Activated naive CD8-positive, alpha-beta T cell treated with anti-CD3 and anti-CD28 coated beads for 36 hours (primary cell): ENCODE data around the gene CERS5. TPM values are rescaled to one million over a fixed set of nuclear protein-coding genes. Genes with fewer than 3 reads are reported as not detected.

Experiments
- DNase-seq: peaks from one replicate; pipeline ENCODE4 v3.0.0; 2021
- H3K27ac Mint-ChIP-seq: one replicate; pipeline ENCODE4 v1.8.0; 2022; ENCODE audit warnings: mild to moderate bottlenecking, moderate library complexity, mixed read lengths
- H3K27me3 Mint-ChIP-seq: one replicate; pipeline ENCODE4 v1.8.0; 2022; ENCODE audit warnings: mild to moderate bottlenecking, mixed read lengths
- H3K36me3 Mint-ChIP-seq: one replicate; pipeline ENCODE4 v1.8.0; 2021; ENCODE audit warnings: mild to moderate bottlenecking, mixed read lengths
- H3K4me1 Mint-ChIP-seq: one replicate; pipeline ENCODE4 v1.8.0; 2021; ENCODE audit warnings: mixed read lengths
- H3K4me3 Mint-ChIP-seq: one replicate; pipeline ENCODE4 v1.8.0; 2022; ENCODE audit warnings: mild to moderate bottlenecking, moderate library complexity, mixed read lengths
- H3K9me3 Mint-ChIP-seq: one replicate; pipeline ENCODE4 v1.8.0; 2022; ENCODE audit warnings: mixed read lengths
- total RNA-seq, 2 experiments: library from RNA; stranded (reverse); gene quantifications; one replicate each; pipeline ENCODE4 v1.2.3, GENCODE V29; 2021

Gene CERS5
- total RNA-seq, 2 experiments from 2014 or later, result 36.4 to 41.3 TPM

- Mint-ChIP-seq H3K9me3 (no peaks in the 10 kb centered on the region), H3K4me3 (no peak overlapping the region), H3K36me3 (peaks cover 6% of the 10 kb centered on the region), H3K27ac (no peak overlapping the region), H3K27me3 (no peaks in the 10 kb centered on the region), H3K4me1 (no peaks in the 10 kb centered on the region)
- no peak for DNase-seq
These were observed 28.7 kb upstream of the CERS5 start for GRCh38 chr12:50195832-50196231.

DNA sequence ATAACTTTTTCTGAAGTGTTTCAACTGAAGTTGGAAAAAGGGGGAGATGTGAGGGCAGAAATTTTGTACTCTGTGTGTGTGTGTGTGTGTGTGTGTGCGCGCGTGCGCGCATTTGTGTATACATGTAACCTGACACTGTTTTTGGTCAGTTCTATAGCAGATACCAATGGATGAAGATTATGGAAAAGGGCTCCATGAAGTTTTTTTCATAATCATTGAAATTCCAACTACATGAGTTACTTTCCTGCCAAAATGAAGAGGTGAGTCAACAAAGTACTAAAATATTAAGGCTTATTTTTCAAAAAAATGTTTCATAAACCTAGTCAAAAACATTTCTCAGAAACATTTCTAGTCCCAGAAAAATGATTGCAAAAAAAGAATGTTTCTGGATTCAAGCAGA, 25.7 kb upstream of the CERS5 start:
- Mint-ChIP-seq H3K36me3 (peaks cover 4% of the 10 kb centered on the region), H3K4me3 (no peak overlapping the region), H3K27me3 (no peaks in the 10 kb centered on the region), H3K4me1 (peaks cover 13% of the 10 kb centered on the region), H3K9me3 (no peaks in the 10 kb centered on the region), H3K27ac (no peak overlapping the region)
- DNase-seq, result no peak

DNA sequence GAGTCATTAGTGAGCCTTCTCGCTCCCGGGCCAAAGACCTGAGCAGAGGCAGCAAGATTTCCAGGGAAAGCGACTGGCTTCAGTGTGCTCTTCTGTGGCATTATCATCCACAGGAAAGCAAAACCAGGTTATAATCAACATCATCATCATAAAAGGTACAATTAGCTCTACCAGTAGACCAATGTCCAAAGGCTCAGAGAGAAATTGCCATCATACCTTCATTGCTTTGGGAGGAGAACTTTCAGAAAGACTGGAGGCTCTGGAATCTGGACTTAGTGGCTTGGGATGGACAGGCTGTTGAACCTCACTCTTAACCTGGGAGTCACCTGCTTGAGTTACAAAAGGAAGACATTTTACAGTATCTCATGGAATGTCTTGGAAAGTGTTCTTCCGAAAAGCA, 25.1 kb upstream of the CERS5 start:
- H3K27me3 Mint-ChIP-seq, result no peaks in the 10 kb centered on the region
- no peaks in the 10 kb centered on the region for H3K9me3 Mint-ChIP-seq
- H3K36me3 Mint-ChIP-seq, result peaks cover 4% of the 10 kb centered on the region
- no peak overlapping the region for H3K27ac Mint-ChIP-seq
- peaks cover 20% of the 10 kb centered on the region for H3K4me1 Mint-ChIP-seq
- no peak overlapping the region for H3K4me3 Mint-ChIP-seq
- no peak for DNase-seq

- no peaks in the 10 kb centered on the region for H3K9me3 Mint-ChIP-seq
- DNase-seq, result no peak
- H3K27ac Mint-ChIP-seq, result no peak overlapping the region
- no peaks in the 10 kb centered on the region for H3K27me3 Mint-ChIP-seq
- H3K4me3 Mint-ChIP-seq, result no peak overlapping the region
- peaks cover 30% of the 10 kb centered on the region for H3K4me1 Mint-ChIP-seq
- H3K36me3 Mint-ChIP-seq, result peaks cover 4% of the 10 kb centered on the region
These were observed 23.7 kb upstream of the CERS5 start for GRCh38 chr12:50190859-50191258.

DNA sequence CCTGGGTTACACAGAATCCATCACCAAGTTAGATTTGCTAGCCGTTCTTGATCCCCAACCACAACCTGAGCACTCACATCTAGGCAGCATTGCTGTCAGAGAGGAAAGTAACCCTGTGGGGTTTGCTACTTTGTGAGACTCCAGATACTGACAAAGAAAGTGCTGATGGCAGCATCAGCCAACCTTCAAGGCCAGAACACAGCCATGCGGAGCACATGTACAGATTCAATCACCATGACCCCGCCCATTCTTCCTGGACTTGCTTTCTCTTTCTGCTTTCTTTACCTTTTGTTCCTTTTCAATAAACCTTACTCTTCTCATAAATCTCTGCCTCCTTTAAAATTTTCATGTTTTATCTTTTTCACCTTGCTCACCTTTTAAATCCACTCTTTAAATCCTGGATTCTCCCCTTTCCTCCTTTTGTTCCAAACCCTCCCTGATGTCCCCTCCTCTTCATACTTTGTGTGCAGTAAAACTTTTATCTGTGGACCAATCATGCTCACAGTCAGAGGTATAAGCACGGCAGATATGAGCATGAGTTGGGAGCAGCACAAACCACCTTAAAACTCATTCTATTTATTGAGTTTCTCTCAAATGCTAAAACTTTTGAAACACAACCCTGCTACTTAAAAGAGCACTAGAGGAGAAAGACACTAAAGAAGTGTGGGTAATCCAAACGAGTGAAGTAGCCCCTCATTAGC, 21.9 kb upstream of the CERS5 start:
- H3K27ac Mint-ChIP-seq, result peak overlapping the region; percentile 76
- H3K4me1 Mint-ChIP-seq, result peaks cover 30% of the 10 kb centered on the region
- H3K27me3 Mint-ChIP-seq, result no peaks in the 10 kb centered on the region
- DNase-seq, result no peak
- no peaks in the 10 kb centered on the region for H3K9me3 Mint-ChIP-seq
- no peak overlapping the region for H3K4me3 Mint-ChIP-seq
- peaks cover 4% of the 10 kb centered on the region for H3K36me3 Mint-ChIP-seq

DNA sequence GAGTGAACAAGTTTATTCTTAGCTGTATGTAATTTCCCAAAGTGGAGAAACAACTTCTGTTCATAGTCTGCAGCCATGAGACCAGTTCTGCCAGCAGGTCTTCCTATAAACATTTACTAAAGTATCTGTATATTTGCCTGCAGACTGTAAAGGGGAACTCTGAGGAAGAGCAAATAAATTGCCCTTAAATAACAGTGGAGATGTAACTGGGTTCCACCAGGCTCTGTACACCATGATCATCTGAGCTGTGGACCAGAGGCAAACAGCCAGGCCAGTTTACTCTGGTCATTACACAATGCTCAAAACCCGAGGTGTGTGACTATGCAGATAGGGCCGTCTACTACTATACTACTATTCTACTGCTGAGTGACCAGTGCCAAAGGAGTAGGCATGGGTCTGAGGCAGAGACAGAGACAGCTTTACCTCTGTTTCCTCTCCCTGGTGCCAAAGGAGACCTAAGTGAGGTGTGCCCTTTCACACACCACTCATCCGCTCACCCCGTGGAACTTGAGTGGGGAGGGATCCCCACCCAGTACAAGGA, 21.1 kb upstream of the CERS5 start:
- no peak for DNase-seq
- Mint-ChIP-seq H3K4me1 (peaks cover 30% of the 10 kb centered on the region), H3K4me3 (no peak overlapping the region), H3K9me3 (no peaks in the 10 kb centered on the region), H3K27ac (peak overlapping the region; percentile 78), H3K36me3 (peaks cover 4% of the 10 kb centered on the region), H3K27me3 (no peaks in the 10 kb centered on the region)

GRCh38 chr12:50187084-50187900, 20.1 kb upstream of the CERS5 start:
- Mint-ChIP-seq H3K36me3 (peaks cover 4% of the 10 kb centered on the region), H3K9me3 (no peaks in the 10 kb centered on the region), H3K4me1 (peaks cover 30% of the 10 kb centered on the region), H3K27me3 (no peaks in the 10 kb centered on the region), H3K27ac (peak overlapping the region; percentile 78), H3K4me3 (no peak overlapping the region)
- no peak for DNase-seq

GRCh38 chr12:50186681-50187080, 19.5 kb upstream of the CERS5 start:
- H3K4me1 Mint-ChIP-seq, result peaks cover 30% of the 10 kb centered on the region
- peaks cover 4% of the 10 kb centered on the region for H3K36me3 Mint-ChIP-seq
- no peaks in the 10 kb centered on the region for H3K27me3 Mint-ChIP-seq
- peak overlapping the region; percentile 78 for H3K27ac Mint-ChIP-seq
- no peak for DNase-seq
- no peaks in the 10 kb centered on the region for H3K9me3 Mint-ChIP-seq
- no peak overlapping the region for H3K4me3 Mint-ChIP-seq

GRCh38 chr12:50185970-50186663, 18.9 kb upstream of the CERS5 start:
- peak overlapping the region; percentile 78 for H3K27ac Mint-ChIP-seq
- peaks cover 30% of the 10 kb centered on the region for H3K4me1 Mint-ChIP-seq
- H3K4me3 Mint-ChIP-seq, result no peak overlapping the region
- H3K36me3 Mint-ChIP-seq, result peaks cover 4% of the 10 kb centered on the region
- no peaks in the 10 kb centered on the region for H3K27me3 Mint-ChIP-seq
- no peak for DNase-seq
- H3K9me3 Mint-ChIP-seq, result no peaks in the 10 kb centered on the region

DNA sequence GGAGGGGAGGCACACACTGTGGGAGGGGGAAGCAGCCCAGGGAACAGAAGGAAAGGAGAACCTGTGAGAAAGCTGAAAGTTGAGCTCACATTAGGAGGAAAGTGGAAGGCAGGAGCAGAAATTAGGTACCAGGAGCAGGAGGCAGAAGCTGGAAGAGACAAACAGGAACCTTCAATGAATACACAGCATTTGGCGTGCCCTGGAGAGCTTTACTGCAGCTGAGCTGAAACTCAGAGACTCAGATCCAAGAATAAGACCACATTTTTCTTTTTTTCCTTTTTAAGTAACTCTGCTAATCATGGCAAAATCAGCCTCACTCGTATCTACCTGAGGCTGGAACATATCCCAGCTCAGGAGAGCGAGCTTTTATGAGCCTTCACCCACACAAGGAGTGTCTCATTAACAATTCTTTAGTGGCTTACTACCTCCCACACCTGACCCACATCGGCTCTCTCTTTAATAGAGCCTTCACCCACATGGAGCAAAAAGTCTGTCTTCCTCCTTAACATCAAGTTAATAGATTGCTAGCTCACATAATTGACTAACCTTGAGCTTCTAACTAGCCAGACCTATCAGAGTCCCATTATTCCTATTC, 18.2 kb upstream of the CERS5 start:
- Mint-ChIP-seq H3K36me3 (peaks cover 4% of the 10 kb centered on the region), H3K4me3 (no peak overlapping the region), H3K4me1 (peaks cover 30% of the 10 kb centered on the region), H3K9me3 (no peaks in the 10 kb centered on the region), H3K27me3 (no peaks in the 10 kb centered on the region), H3K27ac (peak overlapping the region; percentile 8)
- no peak for DNase-seq

GRCh38 chr12:50184261-50184660, 17.1 kb upstream of the CERS5 start:
- Mint-ChIP-seq H3K27ac (no peak overlapping the region), H3K9me3 (no peaks in the 10 kb centered on the region), H3K4me1 (peaks cover 30% of the 10 kb centered on the region), H3K36me3 (peaks cover 3% of the 10 kb centered on the region), H3K4me3 (no peak overlapping the region), H3K27me3 (no peaks in the 10 kb centered on the region)
- DNase-seq, result no peak

DNA sequence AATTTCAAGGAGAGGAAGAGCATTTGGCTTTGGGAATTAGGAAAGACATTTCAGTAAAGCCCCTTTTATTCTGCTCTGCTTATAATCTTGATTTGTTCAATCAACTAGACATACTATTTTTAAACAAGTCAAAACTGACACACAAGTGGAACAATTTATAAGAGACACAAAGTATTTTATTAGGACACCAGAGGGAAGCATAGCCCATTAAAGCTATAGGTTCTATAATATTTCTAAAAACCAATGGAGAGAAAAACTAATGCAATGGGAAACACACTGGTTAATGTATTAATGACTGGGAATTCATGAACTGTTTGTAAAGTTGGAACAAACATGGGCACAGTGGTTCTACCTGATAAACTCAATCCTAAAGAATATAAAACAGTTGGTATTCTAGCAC, 15.3 kb upstream of the CERS5 start:
- no peaks in the 10 kb centered on the region for H3K27me3 Mint-ChIP-seq

GRCh38 chr12:50181691-50182090, 14.5 kb upstream of the CERS5 start:
- Mint-ChIP-seq H3K9me3 (no peaks in the 10 kb centered on the region), H3K4me3 (no peak overlapping the region), H3K4me1 (peaks cover 5% of the 10 kb centered on the region), H3K27me3 (no peaks in the 10 kb centered on the region), H3K36me3 (no peaks in the 10 kb centered on the region), H3K27ac (no peak overlapping the region)
- DNase-seq, result no peak

More for the DNA sequence above, 15.3 kb upstream of the CERS5 start:
- Mint-ChIP-seq H3K27ac (no peak overlapping the region), H3K4me3 (no peak overlapping the region), H3K9me3 (no peaks in the 10 kb centered on the region), H3K36me3 (no peaks in the 10 kb centered on the region), H3K4me1 (peaks cover 13% of the 10 kb centered on the region)
- DNase-seq, result no peak

DNA sequence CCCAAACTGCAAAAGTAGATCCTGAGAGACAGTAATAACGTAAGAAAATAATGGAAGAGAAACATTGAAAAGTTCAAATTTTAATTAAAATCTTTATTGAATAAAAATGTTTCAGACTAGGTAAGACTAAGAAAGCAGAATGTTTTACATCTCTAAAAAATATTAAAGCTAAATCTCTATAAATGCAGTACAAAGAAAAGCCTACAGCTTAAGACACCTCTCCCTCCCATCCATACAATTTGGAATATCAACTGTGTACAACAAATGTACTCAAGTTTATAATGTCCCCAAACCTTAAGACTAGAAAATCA, 8.5 kb upstream of the CERS5 start:
- Mint-ChIP-seq H3K27me3 (no peaks in the 10 kb centered on the region), H3K27ac (no peak overlapping the region), H3K4me3 (no peak overlapping the region), H3K36me3 (no peaks in the 10 kb centered on the region), H3K4me1 (no peaks in the 10 kb centered on the region), H3K9me3 (no peaks in the 10 kb centered on the region)
- no peak for DNase-seq
